K562 (cell line): Measurements from ENCODE around the gene SDR39U1. TPM values are rescaled to one million over a fixed set of nuclear protein-coding genes. Genes with fewer than 3 reads are reported as not detected.

ENCODE experiments used
- BMI1 ChIP-seq: fragments of 150-350 bp; IDR thresholded peaks from 2 replicates; pipeline ENCODE4 v1.6.1; 2014; ENCODE audit warnings: low read length
- HNRNPH1 ChIP-seq: fragments of 200-400 bp; formaldehyde crosslinking; optimal IDR thresholded peaks from 2 replicates; pipeline ENCODE3; 2017; ENCODE audit warnings: low read depth, mild to moderate bottlenecking, low read length, moderate library complexity
- PML ChIP-seq: IDR thresholded peaks from 2 replicates; pipeline ENCODE4 v1.6.1; 2012; ENCODE audit warnings: low read length, inconsistent platforms
- POLR2B ChIP-seq: fragments of 450-650 bp; IDR thresholded peaks from 2 replicates; pipeline ENCODE4 v1.6.1; 2018; ENCODE audit warnings: low read depth; ENCODE audit not compliant: partially characterized antibody
- PRPF4 ChIP-seq: fragments of 200-400 bp; formaldehyde crosslinking; IDR thresholded peaks from one replicate; pipeline ENCODE4 v1.6.1; 2017; ENCODE audit warnings: low read length, low read depth, mild to moderate bottlenecking; ENCODE audit not compliant: insufficient read depth, poor library complexity, severe bottlenecking
- SIRT6 ChIP-seq: IDR thresholded peaks from one replicate; pipeline ENCODE4 v1.6.1; 2012; ENCODE audit warnings: low read depth, mild to moderate bottlenecking, control low read depth, inconsistent platforms, low read length, moderate library complexity
- SREBF1 ChIP-seq: fragments of 150-350 bp; IDR thresholded peaks from 2 replicates; pipeline ENCODE4 v1.6.1; 2014; ENCODE audit warnings: antibody characterized with exemption, low read depth, low read length, borderline replicate concordance
- SREBF2 ChIP-seq: sonication (generic); formaldehyde crosslinking; IDR thresholded peaks from 2 replicates; pipeline ENCODE4 v1.4.0; 2020; ENCODE audit warnings: mild to moderate bottlenecking, missing genetic modification reagents
- SUPT5H ChIP-seq: fragments of 450-650 bp; IDR thresholded peaks from 2 replicates; pipeline ENCODE4 v1.6.1; 2016
- TEAD4 ChIP-seq, 2 experiments: sonication (generic) in 1 of 2; formaldehyde crosslinking in 1 of 2; IDR thresholded peaks; 2 replicates each; pipeline versions ENCODE4 v1.6.1 to v1.8.0; 2012 to 2022; ENCODE audit warnings: borderline replicate concordance in 1 of 2, inconsistent platforms in 1 of 2, low read length in 1 of 2, mild to moderate bottlenecking in 1 of 2, missing genetic modification reagents in 1 of 2
- THRB ChIP-seq: fragments of 450-650 bp; formaldehyde crosslinking; conservative IDR thresholded peaks from 2 replicates; pipeline ENCODE4 v1.4.0; 2022; ENCODE audit warnings: mild to moderate bottlenecking, missing genetic modification characterization
- ZBTB12 ChIP-seq: fragments of 250-450 bp; sonication (Bioruptor Pico); IDR thresholded peaks from 2 replicates; pipeline ENCODE4 v1.4.0; 2020
- ZBTB43 ChIP-seq: sonication (generic); formaldehyde crosslinking; IDR thresholded peaks from 2 replicates; pipeline ENCODE4 v1.8.0; 2023; ENCODE audit warnings: mild to moderate bottlenecking, missing genetic modification reagents
- ZBTB7A ChIP-seq: IDR thresholded peaks from 2 replicates; pipeline ENCODE4 v1.6.1; 2011; ENCODE audit warnings: low read depth, mild to moderate bottlenecking, low read length, moderate library complexity, borderline replicate concordance; ENCODE audit not compliant: control insufficient read depth
- ZNF639 ChIP-seq, 2 experiments: fragments of 200-800 bp in 1 of 2; sonication (Bioruptor generic) in 1 of 2; sonication (generic) in 1 of 2; formaldehyde crosslinking in 1 of 2; IDR thresholded peaks in 1 of 2; conservative IDR thresholded peaks in 1 of 2; 2 replicates each; pipeline versions ENCODE4 v1.5.0 to v1.6.1; 2016 to 2020; ENCODE audit warnings: missing compliant biosample characterization in 1 of 2, missing genetic modification characterization in 1 of 2, missing genetic modification reagents in 1 of 2
- ZNF740 ChIP-seq, 3 experiments: fragments of 200-800 bp in 1 of 3; sonication (Bioruptor generic) in 1 of 3; sonication (generic) in 1 of 3; formaldehyde crosslinking in 1 of 3; IDR thresholded peaks; 2 replicates each; pipeline versions ENCODE4 v1.6.1 to v1.8.0; 2016 to 2022; ENCODE audit warnings: mild to moderate bottlenecking in 2 of 3, missing compliant biosample characterization in 2 of 3, missing genetic modification characterization in 2 of 3, missing genetic modification reagents in 1 of 3
- ZSCAN29 ChIP-seq: fragments of 450-650 bp; IDR thresholded peaks from 2 replicates; pipeline ENCODE4 v1.6.1; 2017
- polyA plus RNA-seq, 8 experiments: library from polyadenylated mRNA; depleted of rRNA in 4 of 8; stranded (reverse) in 5 of 8; unstranded in 3 of 8; fragments of >200 nt; fragmentation: Nextera tagmentation in 2 of 8; fragmentation: Illumina TruSeq in 1 of 8; extraction: Ambion mirVana in 2 of 8; extraction: Trizol in 1 of 8; gene quantifications; 2 replicates each; pipeline versions ENCODE4 v1.2.1 to v1.2.3, GENCODE V29; 2011 to 2014; ENCODE audit warnings: inconsistent platforms in 1 of 8, missing spikeins in 1 of 8
- total RNA-seq, 7 experiments: library from RNA; depleted of rRNA in 6 of 7; stranded (reverse); fragments of >200 nt in 6 of 7; fragmentation: Illumina TruSeq in 2 of 7; extraction: Trizol in 2 of 7; gene quantifications; 2 replicates each; pipeline versions ENCODE4 v1.2.1 to v1.2.3, GENCODE V29; 2011 to 2021; ENCODE audit warnings: low replicate concordance in 1 of 7

SDR39U1 gene
- total and polyA plus RNA-seq, 9 of the 15 experiments (the other 6 are each of a cell fraction or from before 2014, with no cell fraction given) = 10.4 to 56.1 (median 19.8) TPM

- TF ChIP-seq ZSCAN29 (no peak), SREBF2 (CRISPR knock-in tag) (no peak), PML (peak; percentile 64; the same call in 1 of the 2 replicates), ZNF639 (CRISPR knock-in tag; conservative IDR thresholded peaks at IDR 0.05 in 1 of 2, IDR thresholded peaks at IDR 0.05 in 1 of 2) (peak in 1 of 2 experiments; percentile 61; a peak in 1 of 4 replicates), ZNF740 (CRISPR knock-in tag; IDR thresholded peaks at IDR 0.05) (no peak), ZNF740 (tag; IDR thresholded peaks at IDR 0.05) (no peak), SREBF1 (no peak), SIRT6 (no peak), HNRNPH1 (no peak), BMI1 (no peak), ZBTB7A (no peak), POLR2B (peak; percentile 81), SUPT5H (peak; percentile 88), THRB (no peak), TEAD4 (IDR thresholded peaks at IDR 0.05; ENCODE audit: low read length) (peak; percentile 19; the same call in 1 of the 2 replicates), TEAD4 (CRISPR knock-in tag; IDR thresholded peaks at IDR 0.05; ENCODE audit: borderline replicate concordance) (no peak), PRPF4 (no peak), ZBTB43 (CRISPR knock-in tag) (no peak), ZBTB12 (CRISPR knock-in tag) (no peak)
Measured at GRCh38 chr14:24442240-24443052, at the start of gene SDR39U1 (continued).
